HG02981 (cell line): ENCODE measurements around the gene NMRK1.
A peak's percentile ranks its signal among the peaks of the same experiment; 100 is the strongest.

Experiments
- ATAC-seq: cut with Tn5 transposase; IDR thresholded peaks from one replicate; pipeline ENCODE4 v1.9.1; 2021; ENCODE audit warnings: mild to moderate bottlenecking, moderate library complexity; ENCODE audit not compliant: unreplicated experiment

NMRK1 gene

GRCh38 chr9:75102177-75102790 lies 14.3 kb upstream of the NMRK1 start:
- no peak for ATAC-seq

GRCh38 chr9:75101004-75101588 lies 13.1 kb upstream of the NMRK1 start:
- no peak for ATAC-seq

GRCh38 chr9:75096796-75097195 lies 8.8 kb upstream of the NMRK1 start:
- no peak for ATAC-seq

GRCh38 chr9:75092766-75093165 lies 4.8 kb upstream of the NMRK1 start:
- ATAC-seq, result no peak

GRCh38 chr9:75090579-75090978 lies 2.6 kb upstream of the NMRK1 start:
- ATAC-seq, result no peak

- no peak for ATAC-seq
These were observed 1.4 kb upstream of the NMRK1 start for GRCh38 chr9:75089373-75089766.

GRCh38 chr9:75088646-75089372 lies 854 bp upstream of the NMRK1 start:
- peak; percentile 32 for ATAC-seq

GRCh38 chr9:75087289-75087823 lies 599 bp downstream of the NMRK1 start:
- no peak for ATAC-seq

GRCh38 chr9:75086541-75087288 lies 1.2 kb downstream of the NMRK1 start:
- no peak for ATAC-seq

GRCh38 chr9:75085640-75086039 lies 2.3 kb downstream of the NMRK1 start:
- no peak for ATAC-seq

GRCh38 chr9:75084081-75084672 lies 3.8 kb downstream of the NMRK1 start:
- ATAC-seq, result no peak

GRCh38 chr9:75083188-75083970 lies 4.6 kb downstream of the NMRK1 start:
- no peak for ATAC-seq

GRCh38 chr9:75081632-75082031 lies 6.3 kb downstream of the NMRK1 start:
- ATAC-seq, result no peak

GRCh38 chr9:75072895-75073294 lies 15.1 kb downstream of the NMRK1 start:
- no peak for ATAC-seq

- no peak for ATAC-seq
These were observed 16.3 kb downstream of the NMRK1 start for GRCh38 chr9:75071530-75072122.

GRCh38 chr9:75069171-75069570 lies 18.8 kb downstream of the NMRK1 start:
- ATAC-seq, result no peak

- ATAC-seq, result no peak
These were observed 20.1 kb downstream of the NMRK1 start for GRCh38 chr9:75067894-75068293.

GRCh38 chr9:75065510-75065909 lies 22.4 kb downstream of the NMRK1 start:
- no peak for ATAC-seq

- ATAC-seq, result no peak
These were observed 23.5 kb downstream of the NMRK1 start for GRCh38 chr9:75064307-75065025.
